ENCODE measurements around the gene WNT11.
A peak's percentile ranks its signal among the peaks of the same experiment; 100 is the strongest.

The WNT11 gene

DNA sequence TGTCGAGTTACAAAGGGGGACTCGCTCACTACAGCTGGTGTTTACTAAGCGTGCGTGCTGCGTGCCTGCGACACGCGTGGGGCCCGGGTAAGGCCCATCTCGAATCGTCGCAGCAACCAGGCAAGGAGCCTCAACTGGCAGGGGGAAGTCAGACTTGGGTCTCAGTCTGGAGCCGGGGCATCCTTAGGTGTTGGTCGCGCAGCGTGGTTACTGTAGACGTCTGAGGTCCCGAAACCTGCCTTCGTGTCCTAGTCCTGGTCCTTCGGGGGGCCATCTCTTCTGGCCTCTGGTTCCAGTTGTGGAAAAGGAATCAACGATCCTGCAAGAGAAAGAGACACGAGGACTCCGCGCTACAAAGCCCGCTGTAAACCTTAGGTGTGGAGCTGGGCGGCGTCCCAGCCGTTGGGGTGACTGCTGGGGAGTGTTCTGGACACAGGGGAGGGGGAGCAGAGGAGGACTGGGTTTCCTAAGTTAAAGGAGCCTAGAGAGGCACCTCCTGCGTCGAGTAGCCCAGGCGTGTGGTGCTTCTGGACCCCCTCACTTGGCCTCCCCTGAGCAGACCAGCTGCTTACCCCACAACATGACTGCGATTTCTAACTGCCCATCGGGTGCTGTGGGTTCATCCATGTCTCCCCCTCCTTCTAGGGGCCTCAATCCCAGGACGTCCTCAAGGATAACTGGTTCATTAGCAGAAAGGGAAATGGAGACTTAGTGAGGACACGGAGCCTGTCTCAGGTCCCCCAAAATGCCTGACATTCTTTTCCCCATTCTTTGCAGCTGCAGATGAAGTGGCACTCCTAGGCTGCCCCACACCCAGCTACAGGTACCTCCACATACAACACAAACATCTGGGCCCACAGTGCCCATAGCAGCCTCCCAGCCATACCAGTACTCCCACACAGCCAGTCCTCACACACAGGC, 4.9 kb upstream of the WNT11 start:
- Mint-ChIP-seq H3K4me1 (peaks cover 15% of the 10 kb centered on the region), H3K4me3 (peak overlapping the region; percentile 78), H3K36me3 (ENCODE audit: insufficient read depth) (peaks cover 8% of the 10 kb centered on the region), H3K9me3 (no peaks in the 10 kb centered on the region), H3K27me3 (peaks cover 9% of the 10 kb centered on the region), H3K27ac (ENCODE audit: low read depth) (no peak overlapping the region)
- DNase-seq (ENCODE audit: low spot score in 2 of 2) = no peak
- no peak for ATAC-seq (replicated peaks; ENCODE audit: extremely low read depth, poor library complexity, severe bottlenecking)

DNA sequence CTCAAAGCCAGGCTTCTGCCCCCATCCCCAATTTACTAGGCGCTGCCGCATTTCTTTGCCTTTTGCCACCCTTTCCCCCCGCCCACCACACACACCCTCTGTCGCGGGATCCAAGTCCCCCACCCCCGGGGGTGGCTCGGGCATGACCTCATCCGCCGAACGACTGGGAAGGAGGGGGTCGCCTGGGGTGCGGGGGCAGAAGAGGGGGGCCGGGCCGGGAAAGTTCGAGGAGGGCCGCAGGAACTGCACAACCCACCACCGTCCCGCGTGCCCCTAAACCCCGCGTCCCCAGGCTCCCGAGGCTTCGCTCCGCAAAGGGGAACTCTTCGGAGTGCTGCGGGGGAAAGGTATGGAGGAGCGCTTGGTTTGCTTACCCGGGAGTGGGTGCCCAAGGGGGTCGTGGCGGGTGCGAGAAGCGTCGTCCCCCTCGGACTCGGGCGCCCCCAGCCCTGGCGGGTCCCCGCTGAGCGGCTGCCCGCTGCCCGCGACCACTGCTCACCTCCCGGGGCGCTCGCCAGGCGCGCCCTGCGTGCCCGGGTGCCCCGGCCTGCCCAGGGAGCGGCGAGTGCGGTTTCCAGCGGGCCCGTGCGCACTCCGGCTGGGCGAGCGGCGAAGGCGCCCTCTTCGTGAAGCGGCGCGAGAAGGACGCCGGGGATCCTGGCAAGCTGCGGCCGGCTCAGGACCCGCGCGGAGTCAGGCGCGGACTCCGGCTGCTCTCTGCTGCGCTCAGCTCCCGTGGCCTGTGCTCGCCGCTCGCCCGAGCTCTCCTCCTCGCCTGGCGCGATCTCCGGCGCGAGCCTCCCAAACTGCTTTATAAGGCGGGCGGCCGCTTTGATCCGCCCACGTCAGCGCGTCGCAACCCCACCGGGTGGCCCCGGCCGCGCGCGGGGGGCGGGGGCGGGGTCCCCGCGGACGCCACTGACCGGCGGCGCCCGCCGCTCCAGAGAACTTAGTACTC, 4.0 kb upstream of the WNT11 start:
- DNase-seq (ENCODE audit: low spot score in 2 of 2) = no peak
- Mint-ChIP-seq H3K4me1 (peaks cover 15% of the 10 kb centered on the region), H3K36me3 (ENCODE audit: insufficient read depth) (peaks cover 8% of the 10 kb centered on the region), H3K4me3 (peak overlapping the region; percentile 78), H3K9me3 (no peaks in the 10 kb centered on the region), H3K27ac (ENCODE audit: low read depth) (no peak overlapping the region), H3K27me3 (peaks cover 19% of the 10 kb centered on the region)
- no peak for ATAC-seq (replicated peaks; ENCODE audit: extremely low read depth, poor library complexity, severe bottlenecking)

DNA sequence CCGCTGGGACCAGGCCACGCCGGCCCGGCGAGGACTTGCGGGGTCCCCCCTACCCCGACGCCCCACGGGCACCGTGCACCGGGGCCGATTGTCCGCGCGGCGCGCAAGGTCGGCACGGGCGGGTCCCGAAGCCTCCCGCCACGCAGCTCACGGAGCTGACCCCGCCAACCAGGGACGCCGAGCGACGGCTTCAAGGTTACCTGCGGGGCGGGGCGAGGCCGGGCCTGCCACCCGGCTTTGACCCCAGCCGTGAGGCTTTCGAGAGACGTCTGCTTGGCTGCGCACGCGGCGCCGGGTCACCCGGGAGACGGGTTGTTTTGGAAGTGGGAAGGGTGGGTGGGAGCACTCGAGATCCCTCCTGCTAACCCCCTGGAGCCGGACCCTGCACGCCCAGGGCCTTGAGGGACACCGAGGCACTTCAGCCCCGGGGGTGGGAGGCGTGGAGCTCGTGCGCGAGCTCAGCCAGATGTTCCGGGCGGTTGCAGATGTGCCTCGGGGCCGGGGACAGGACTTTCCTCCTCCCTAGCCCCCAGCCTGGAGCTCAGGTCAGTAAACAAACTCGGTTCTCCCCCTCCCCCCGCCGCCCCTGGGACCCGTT, 3.2 kb upstream of the WNT11 start:
- Mint-ChIP-seq H3K9me3 (no peaks in the 10 kb centered on the region), H3K4me1 (peaks cover 15% of the 10 kb centered on the region), H3K4me3 (peak overlapping the region; percentile 78), H3K27me3 (peaks cover 26% of the 10 kb centered on the region), H3K27ac (ENCODE audit: low read depth) (no peak overlapping the region), H3K36me3 (ENCODE audit: insufficient read depth) (peaks cover 8% of the 10 kb centered on the region)
- ATAC-seq (replicated peaks; ENCODE audit: extremely low read depth, poor library complexity, severe bottlenecking) (no peak), DNase-seq (ENCODE audit: low spot score in 2 of 2) (no peak)

DNA sequence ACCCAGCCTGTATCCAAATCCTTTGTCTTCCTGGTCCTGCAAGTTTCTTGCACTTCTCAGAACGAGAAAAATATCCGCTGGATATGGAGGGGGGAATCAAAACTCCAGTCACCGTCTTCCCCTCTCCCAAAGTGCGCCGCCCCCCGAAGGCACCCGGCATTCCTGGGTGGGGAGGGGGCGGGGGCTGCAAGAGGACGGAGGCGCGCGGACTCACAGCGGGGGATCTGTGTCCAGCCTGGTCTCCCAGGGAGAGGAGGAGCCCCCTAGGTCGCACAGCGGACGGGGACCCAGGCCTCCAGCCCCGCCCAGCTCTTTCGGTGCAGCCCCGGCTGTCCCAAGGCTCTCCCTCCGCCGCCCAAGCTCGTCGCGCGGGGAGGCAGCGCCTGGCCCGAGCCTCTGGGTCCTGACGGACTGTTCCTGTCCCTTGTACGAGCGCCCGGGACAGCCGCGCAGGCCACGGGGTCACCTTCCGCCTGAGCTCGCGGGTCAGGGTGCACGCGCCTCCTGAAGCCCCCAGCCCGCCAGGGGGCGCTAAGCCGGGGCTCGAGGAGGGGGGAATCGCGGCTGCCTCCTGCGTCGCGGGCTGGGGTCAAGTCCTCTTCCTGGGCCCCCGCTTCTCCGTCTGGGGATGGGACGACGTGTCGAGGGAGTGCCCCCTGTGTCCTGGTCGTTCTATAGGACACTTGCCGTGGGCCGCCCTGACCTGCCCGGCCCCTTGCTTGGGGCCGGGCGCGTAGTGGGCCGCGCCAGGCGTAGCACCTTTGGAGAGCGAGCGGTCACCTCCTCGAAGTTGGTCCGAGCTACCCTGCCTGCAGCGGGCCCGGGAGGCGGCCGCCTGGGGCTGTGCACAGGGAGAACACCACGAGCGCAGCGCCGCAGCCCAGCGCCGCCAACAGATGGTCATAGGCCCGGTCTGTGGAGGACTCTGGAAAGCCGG, 2.4 kb upstream of the WNT11 start:
- Mint-ChIP-seq H3K4me3 (peak overlapping the region; percentile 78), H3K9me3 (no peaks in the 10 kb centered on the region), H3K27me3 (peaks cover 34% of the 10 kb centered on the region), H3K36me3 (ENCODE audit: insufficient read depth) (peaks cover 8% of the 10 kb centered on the region), H3K27ac (ENCODE audit: low read depth) (no peak overlapping the region), H3K4me1 (peaks cover 15% of the 10 kb centered on the region)
- peak; percentile 56 to 66 for DNase-seq (ENCODE audit: low spot score in 2 of 2)
- peak; percentile 44 for ATAC-seq (replicated peaks; ENCODE audit: extremely low read depth, poor library complexity, severe bottlenecking)

DNA sequence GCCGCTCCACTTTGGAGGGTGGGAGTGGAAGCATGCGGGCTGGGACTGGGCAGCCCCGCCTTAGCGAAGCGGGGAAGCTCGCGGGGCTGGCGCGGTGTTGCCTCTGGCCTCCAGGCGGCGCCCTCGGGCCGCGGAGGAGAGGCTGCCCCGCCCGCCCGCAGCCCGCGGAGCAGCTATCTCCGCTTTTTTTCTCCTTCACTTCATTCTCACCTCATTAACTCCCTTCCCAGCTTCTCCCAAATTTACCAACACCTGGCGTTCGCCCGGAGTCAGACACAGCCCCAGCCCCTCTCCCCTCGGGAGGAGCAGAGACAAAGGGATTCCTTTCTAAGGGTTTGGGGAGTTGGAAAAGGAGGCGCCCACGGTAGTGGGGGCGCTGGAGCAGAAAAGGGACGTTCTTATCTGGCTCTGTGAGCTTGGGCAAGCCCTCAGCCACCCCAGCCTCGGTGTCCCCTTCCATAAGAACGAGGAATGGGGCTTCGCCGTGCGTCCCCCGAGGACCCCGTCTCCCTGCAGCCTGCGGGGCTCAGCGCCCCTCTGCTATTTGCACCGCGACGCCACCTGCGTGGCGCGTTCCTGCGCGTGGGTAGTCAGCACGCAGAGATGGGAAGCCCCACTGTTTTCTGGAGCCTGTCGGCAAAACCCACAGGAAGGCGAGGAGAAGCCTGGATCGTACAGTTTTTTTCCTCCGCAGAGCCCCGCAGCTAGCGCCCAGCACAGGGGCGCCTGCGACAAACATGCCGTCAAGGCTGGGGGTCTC, 1.5 kb upstream of the WNT11 start:
- Mint-ChIP-seq H3K9me3 (no peaks in the 10 kb centered on the region), H3K27me3 (peaks cover 38% of the 10 kb centered on the region), H3K27ac (ENCODE audit: low read depth) (no peak overlapping the region), H3K4me1 (peaks cover 15% of the 10 kb centered on the region), H3K4me3 (peak overlapping the region; percentile 78), H3K36me3 (ENCODE audit: insufficient read depth) (peaks cover 8% of the 10 kb centered on the region)
- ATAC-seq (replicated peaks; ENCODE audit: extremely low read depth, poor library complexity, severe bottlenecking) = peak; percentile 68
- peak; percentile 54 to 71 for DNase-seq (ENCODE audit: low spot score in 2 of 2)

DNA sequence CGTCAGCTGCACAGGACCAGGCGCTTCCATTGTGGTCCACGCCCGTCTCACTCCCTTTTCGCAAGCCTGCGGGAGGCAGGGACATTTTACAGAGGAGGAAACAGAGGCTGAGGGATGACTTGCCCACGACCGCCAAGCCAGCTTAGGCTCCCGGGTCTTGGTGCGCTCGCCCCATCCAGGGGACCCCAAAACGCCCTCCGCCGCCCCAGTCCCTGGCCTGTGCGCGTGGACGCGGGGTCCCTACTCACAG, 300 bp downstream of the WNT11 start:
- ATAC-seq (replicated peaks; ENCODE audit: extremely low read depth, poor library complexity, severe bottlenecking) (no peak), DNase-seq (ENCODE audit: low spot score in 2 of 2) (no peak)
- H3K4me1 Mint-ChIP-seq = peaks cover 15% of the 10 kb centered on the region
- no peak overlapping the region for H3K27ac Mint-ChIP-seq (ENCODE audit: low read depth)
- no peaks in the 10 kb centered on the region for H3K9me3 Mint-ChIP-seq
- H3K27me3 Mint-ChIP-seq = peaks cover 38% of the 10 kb centered on the region
- peak overlapping the region; percentile 78 for H3K4me3 Mint-ChIP-seq
- H3K36me3 Mint-ChIP-seq (ENCODE audit: insufficient read depth) = peaks cover 8% of the 10 kb centered on the region

DNA sequence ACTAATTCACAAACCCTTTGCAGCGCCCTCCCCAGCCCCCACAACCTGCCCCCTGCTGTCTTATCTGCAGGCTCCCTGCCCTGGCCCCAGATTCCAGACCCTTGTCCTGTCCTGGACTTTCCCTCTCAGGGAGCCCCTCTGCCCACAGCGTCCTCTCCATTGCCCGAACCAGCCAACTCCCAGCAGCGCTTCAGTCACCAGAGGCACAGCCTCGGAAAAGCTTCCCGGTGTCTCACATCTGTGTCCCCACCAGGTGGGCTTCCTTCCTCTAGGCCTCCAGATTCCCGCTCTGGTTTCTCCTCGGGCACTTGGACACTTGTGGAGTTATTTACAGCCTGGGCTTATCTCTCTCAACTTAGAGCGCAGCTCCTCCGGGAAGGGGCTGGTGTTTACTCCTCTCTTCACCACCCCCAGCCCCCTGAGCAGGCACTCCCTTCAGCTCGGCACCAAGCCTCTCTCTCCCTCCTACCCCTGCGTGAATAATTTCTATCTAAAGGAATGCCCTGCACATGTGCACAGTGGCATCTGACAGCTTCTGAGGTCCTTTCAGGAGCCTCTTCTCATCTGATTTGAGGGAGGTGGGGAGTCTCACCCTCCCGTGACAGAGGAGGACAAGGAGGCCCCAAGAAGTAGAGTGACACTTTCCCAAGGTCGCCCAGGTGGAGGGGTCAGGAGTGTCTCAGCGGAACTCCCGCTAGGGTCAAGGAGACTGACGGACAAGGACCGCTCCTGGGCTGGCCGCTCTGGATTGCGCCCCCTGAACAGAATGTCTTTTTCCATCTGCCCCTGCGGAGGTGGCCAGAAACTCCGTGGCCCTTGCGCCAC, 838 bp downstream of the WNT11 start:
- no peaks in the 10 kb centered on the region for H3K9me3 Mint-ChIP-seq
- DNase-seq (ENCODE audit: low spot score in 2 of 2) (no peak), ATAC-seq (replicated peaks; ENCODE audit: extremely low read depth, poor library complexity, severe bottlenecking) (no peak)
- peaks cover 8% of the 10 kb centered on the region for H3K36me3 Mint-ChIP-seq (ENCODE audit: insufficient read depth)
- H3K27ac Mint-ChIP-seq (ENCODE audit: low read depth) = no peak overlapping the region
- peak overlapping the region; percentile 78 for H3K4me3 Mint-ChIP-seq
- H3K4me1 Mint-ChIP-seq = peaks cover 15% of the 10 kb centered on the region
- peaks cover 38% of the 10 kb centered on the region for H3K27me3 Mint-ChIP-seq

DNA sequence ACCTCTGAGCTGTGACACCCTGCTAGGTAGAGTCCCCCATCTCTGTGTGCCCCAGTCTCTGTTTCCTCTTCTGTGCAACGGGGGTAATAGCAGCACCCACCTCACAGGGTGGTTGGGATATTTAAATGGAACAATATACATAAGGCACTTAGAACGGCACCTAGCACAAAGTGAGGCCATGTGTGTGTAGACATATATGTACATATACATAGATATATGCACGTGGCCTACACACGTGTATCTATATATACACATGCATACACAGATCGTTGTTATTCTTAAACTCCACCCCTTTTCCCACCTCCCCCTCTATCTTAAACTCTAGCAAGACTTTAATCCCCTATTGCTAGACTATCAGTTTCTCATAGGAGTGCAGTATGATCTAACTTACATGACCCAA, 2.4 kb downstream of the WNT11 start:
- Mint-ChIP-seq H3K4me3 (no peak overlapping the region), H3K27me3 (peaks cover 38% of the 10 kb centered on the region), H3K4me1 (peaks cover 15% of the 10 kb centered on the region), H3K36me3 (ENCODE audit: insufficient read depth) (peaks cover 10% of the 10 kb centered on the region), H3K27ac (ENCODE audit: low read depth) (no peak overlapping the region), H3K9me3 (no peaks in the 10 kb centered on the region)
- DNase-seq (ENCODE audit: low spot score in 2 of 2) = no peak
- ATAC-seq (replicated peaks; ENCODE audit: extremely low read depth, poor library complexity, severe bottlenecking) = no peak

DNA sequence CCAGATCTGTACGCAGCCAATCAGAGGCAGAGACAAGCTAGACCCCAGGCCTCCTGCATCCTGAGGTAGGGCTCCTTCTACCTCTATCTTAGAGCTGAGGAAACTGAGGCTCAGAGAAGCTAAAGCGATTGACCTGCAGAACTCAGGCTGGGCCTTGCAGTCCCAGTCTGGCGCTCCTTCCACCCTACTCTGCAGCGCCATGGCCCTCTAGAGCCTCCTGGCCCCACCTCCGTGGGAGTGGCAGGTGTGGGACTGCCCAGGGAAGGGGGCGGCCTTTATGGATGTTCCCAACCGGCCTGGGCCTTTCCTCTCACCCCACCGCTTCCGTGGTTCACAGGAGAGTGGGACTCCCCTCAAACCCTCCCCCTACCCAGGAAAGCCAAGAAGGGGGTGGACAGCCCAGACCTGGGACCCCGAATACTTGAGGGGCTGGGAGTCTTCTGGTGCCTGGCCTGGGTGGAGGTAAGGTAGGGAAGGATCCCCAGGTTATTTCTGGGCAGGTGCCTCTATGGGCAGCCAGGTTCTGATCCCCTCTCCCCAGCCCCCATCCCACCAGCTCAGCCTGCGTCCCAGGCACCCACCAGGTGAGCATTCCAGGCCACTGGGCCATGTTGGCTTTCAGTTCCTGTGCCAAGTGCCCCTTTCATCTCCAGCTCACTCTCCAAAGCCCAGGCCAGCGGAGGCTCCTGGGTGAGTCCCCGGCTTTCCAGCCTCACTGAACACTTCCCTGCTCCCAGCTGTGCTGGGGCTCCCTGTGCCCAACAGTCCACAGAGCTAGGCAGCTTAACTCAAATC, 3.0 kb downstream of the WNT11 start:
- H3K4me1 Mint-ChIP-seq = peaks cover 15% of the 10 kb centered on the region
- DNase-seq (ENCODE audit: low spot score in 2 of 2) = no peak
- no peak for ATAC-seq (replicated peaks; ENCODE audit: extremely low read depth, poor library complexity, severe bottlenecking)
- H3K27me3 Mint-ChIP-seq = peaks cover 38% of the 10 kb centered on the region
- H3K9me3 Mint-ChIP-seq = no peaks in the 10 kb centered on the region
- H3K4me3 Mint-ChIP-seq = no peak overlapping the region
- H3K36me3 Mint-ChIP-seq (ENCODE audit: insufficient read depth) = peaks cover 10% of the 10 kb centered on the region
- no peak overlapping the region for H3K27ac Mint-ChIP-seq (ENCODE audit: low read depth)

DNA sequence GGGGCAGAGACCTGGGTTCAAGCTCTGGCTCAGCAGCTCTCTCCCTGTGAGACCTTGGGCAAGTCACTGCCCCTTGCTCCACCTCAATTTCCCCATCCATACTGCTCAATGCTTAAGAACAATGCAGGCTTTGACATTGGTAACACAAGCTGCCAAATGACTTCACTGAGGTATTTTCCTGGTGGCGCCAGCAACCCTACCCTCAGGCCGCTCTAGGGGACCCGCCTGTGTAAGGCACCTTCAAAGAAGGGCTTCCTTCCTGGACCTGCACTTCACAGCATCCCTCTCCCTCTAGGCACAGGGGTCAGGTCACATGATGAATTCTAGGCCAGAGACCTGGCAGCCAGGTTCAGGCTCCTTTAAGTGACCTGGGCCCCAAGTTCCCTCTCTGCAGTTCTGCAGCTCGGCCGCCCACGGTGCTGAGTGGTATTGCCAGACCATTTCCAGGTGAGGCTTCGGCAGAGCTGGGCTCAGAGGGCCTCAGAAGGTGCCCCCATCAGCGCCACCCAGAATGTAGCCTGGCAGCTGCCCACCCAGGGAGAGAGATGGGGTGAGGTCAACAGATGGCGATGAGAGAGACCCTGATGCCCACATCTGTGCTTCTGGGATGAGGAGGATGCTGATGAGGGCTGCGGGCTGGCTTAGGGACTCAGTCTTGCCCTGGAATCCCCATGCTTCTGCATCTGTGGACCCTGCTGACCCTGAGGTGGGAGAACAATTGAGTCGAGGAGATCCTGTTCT, 4.5 kb downstream of the WNT11 start:
- peaks cover 34% of the 10 kb centered on the region for H3K27me3 Mint-ChIP-seq

More for the DNA sequence above, 4.5 kb downstream of the WNT11 start:
- Mint-ChIP-seq H3K36me3 (ENCODE audit: insufficient read depth) (peaks cover 2% of the 10 kb centered on the region), H3K4me3 (no peak overlapping the region), H3K9me3 (no peaks in the 10 kb centered on the region), H3K27ac (ENCODE audit: low read depth) (no peak overlapping the region), H3K4me1 (peaks cover 4% of the 10 kb centered on the region)
- ATAC-seq (replicated peaks; ENCODE audit: extremely low read depth, poor library complexity, severe bottlenecking) = no peak
- DNase-seq (ENCODE audit: low spot score in 2 of 2) = no peak
